SK-N-SH treated with all-trans-retinoic acid at 6 μM for 48 hours (cell line): ENCODE results near the gene NEU2.

Source experiments
- ATAC-seq: fragments of 200-7000 bp; cut with Tn5 transposase; 3 replicates; pipeline ENCODE4 v1.9.1; 2020; ENCODE audit warnings: mild to moderate bottlenecking, moderate library complexity
- BACH2 ChIP-seq: fragments of 250-450 bp; sonication (Bioruptor Pico); IDR thresholded peaks from 2 replicates; pipeline ENCODE4 v1.9.0; 2021; ENCODE audit warnings: mild to moderate bottlenecking, borderline replicate concordance
- CSDC2 ChIP-seq: fragments of 250-450 bp; sonication (Bioruptor Pico); IDR thresholded peaks from 2 replicates; pipeline ENCODE4 v1.5.0; 2020; ENCODE audit warnings: mild to moderate bottlenecking, moderate library complexity
- ESRRG ChIP-seq: fragments of 250-450 bp; sonication (Bioruptor Pico); IDR thresholded peaks from 2 replicates; pipeline ENCODE4 v1.6.1; 2021; ENCODE audit warnings: mild to moderate bottlenecking
- GLIS3 ChIP-seq: fragments of 250-450 bp; sonication (Bioruptor Pico); IDR thresholded peaks from 2 replicates; pipeline ENCODE4 v1.5.0; 2020; ENCODE audit warnings: mild to moderate bottlenecking, moderate library complexity
- ISL1 ChIP-seq: fragments of 250-450 bp; sonication (Bioruptor Pico); IDR thresholded peaks from 2 replicates; pipeline ENCODE4 v2.1.2; 2022; ENCODE audit warnings: mild to moderate bottlenecking, moderate library complexity
- OSR1 ChIP-seq: fragments of 250-450 bp; sonication (Bioruptor Pico); IDR thresholded peaks from 2 replicates; pipeline ENCODE4 v1.8.0; 2022; ENCODE audit warnings: moderate library complexity, mild to moderate bottlenecking, inconsistent platforms
- PPARA ChIP-seq: fragments of 250-450 bp; sonication (Bioruptor Pico); IDR thresholded peaks from 2 replicates; pipeline ENCODE4 v1.5.0; 2020; ENCODE audit warnings: mild to moderate bottlenecking, borderline replicate concordance
- RARB ChIP-seq: fragments of 250-450 bp; sonication (Bioruptor Pico); IDR thresholded peaks from 2 replicates; pipeline ENCODE4 v1.8.0; 2021; ENCODE audit warnings: mild to moderate bottlenecking, moderate library complexity
- TOX ChIP-seq: fragments of 250-450 bp; sonication (Bioruptor Pico); IDR thresholded peaks from 2 replicates; pipeline ENCODE4 v1.8.0; 2021; ENCODE audit warnings: mild to moderate bottlenecking, moderate library complexity, borderline replicate concordance
- ZC3H10 ChIP-seq: fragments of 250-450 bp; sonication (Bioruptor Pico); IDR thresholded peaks from 2 replicates; pipeline ENCODE4 v1.5.1; 2021; ENCODE audit warnings: mild to moderate bottlenecking, moderate library complexity
- ZFP3 ChIP-seq: fragments of 250-450 bp; sonication (Bioruptor Pico); IDR thresholded peaks from 2 replicates; pipeline ENCODE4 v1.5.0; 2020; ENCODE audit warnings: mild to moderate bottlenecking, moderate library complexity
- ZFP30 ChIP-seq: fragments of 450-650 bp; formaldehyde crosslinking; IDR thresholded peaks from 2 replicates; pipeline ENCODE4 v1.5.0; 2022; ENCODE audit warnings: mild to moderate bottlenecking, moderate library complexity
- ZNF70 ChIP-seq: fragments of 450-650 bp; formaldehyde crosslinking; IDR thresholded peaks from 2 replicates; pipeline ENCODE4 v1.5.0; 2020; ENCODE audit warnings: mild to moderate bottlenecking, moderate library complexity
- TF ChIP-seq, protein P1 (sequence below): fragments of 250-450 bp; sonication (Bioruptor Pico); IDR thresholded peaks from 2 replicates; pipeline ENCODE4 v1.8.0; 2021; ENCODE audit warnings: low read depth, mild to moderate bottlenecking, moderate library complexity, borderline replicate concordance
- TF ChIP-seq, protein P2 (sequence below): fragments of 250-450 bp; sonication (Bioruptor Pico); IDR thresholded peaks from 2 replicates; pipeline ENCODE4 v1.5.1; 2020; ENCODE audit warnings: low read depth, mild to moderate bottlenecking, moderate library complexity
- TF ChIP-seq, protein P3 (sequence below): fragments of 250-450 bp; sonication (Bioruptor Pico); IDR thresholded peaks from 2 replicates; pipeline ENCODE4 v1.5.0; 2020; ENCODE audit warnings: mild to moderate bottlenecking, moderate library complexity
- TF ChIP-seq, protein P4 (sequence below): fragments of 250-450 bp; sonication (Bioruptor Pico); IDR thresholded peaks from 2 replicates; pipeline ENCODE4 v1.5.1; 2021; ENCODE audit warnings: mild to moderate bottlenecking, moderate library complexity
- TF ChIP-seq, protein P5 (sequence below): fragments of 250-450 bp; sonication (Bioruptor Pico); IDR thresholded peaks from 2 replicates; pipeline ENCODE4 v1.8.0; 2020; ENCODE audit warnings: mild to moderate bottlenecking, moderate library complexity, borderline replicate concordance

NEU2 gene

DNA sequence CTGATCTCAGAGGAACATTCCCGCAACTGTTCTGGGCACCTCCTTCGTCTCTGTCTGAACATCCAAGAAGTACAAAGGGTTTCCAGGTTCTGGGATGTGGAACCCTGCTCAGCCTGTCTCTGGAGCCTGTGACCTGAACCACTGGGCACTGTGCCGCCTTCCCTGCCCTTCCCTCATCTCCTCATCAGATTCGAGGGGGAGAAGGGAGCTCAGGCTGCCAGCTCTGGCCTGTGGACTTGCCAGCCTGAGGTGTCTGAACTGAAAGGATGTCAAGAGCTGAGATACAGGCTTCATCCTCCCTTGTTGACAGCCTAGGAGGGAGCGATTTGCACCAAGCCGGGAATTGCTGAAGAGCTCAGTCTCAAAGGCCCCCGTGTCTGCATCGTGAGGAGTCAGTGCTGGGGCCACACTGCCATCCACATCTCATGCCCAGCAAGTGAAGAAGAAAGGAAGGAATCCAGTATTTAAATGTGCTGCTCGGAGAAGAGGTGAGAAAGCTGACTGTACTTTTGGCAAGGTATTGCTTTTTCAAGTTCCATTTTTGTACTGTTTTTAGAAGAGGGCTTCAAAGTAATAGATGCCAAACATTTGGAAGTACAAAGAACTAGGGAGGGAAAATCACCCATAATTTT is 12.6 kb downstream of the NEU2 start:
- no peak for TF ChIP-seq ZC3H10
- TF ChIP-seq, protein P1, sequence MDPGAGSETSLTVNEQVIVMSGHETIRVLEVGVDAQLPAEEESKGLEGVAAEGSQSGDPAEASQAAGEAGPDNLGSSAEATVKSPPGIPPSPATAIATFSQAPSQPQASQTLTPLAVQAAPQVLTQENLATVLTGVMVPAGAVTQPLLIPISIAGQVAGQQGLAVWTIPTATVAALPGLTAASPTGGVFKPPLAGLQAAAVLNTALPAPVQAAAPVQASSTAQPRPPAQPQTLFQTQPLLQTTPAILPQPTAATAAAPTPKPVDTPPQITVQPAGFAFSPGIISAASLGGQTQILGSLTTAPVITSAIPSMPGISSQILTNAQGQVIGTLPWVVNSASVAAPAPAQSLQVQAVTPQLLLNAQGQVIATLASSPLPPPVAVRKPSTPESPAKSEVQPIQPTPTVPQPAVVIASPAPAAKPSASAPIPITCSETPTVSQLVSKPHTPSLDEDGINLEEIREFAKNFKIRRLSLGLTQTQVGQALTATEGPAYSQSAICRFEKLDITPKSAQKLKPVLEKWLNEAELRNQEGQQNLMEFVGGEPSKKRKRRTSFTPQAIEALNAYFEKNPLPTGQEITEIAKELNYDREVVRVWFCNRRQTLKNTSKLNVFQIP (CRISPR knock-in tag) = no peak
- TF ChIP-seq OSR1 (CRISPR knock-in tag) = no peak
- no peak for TF ChIP-seq CSDC2
- TF ChIP-seq ZFP3 (CRISPR knock-in tag) = no peak
- TF ChIP-seq, protein P2, sequence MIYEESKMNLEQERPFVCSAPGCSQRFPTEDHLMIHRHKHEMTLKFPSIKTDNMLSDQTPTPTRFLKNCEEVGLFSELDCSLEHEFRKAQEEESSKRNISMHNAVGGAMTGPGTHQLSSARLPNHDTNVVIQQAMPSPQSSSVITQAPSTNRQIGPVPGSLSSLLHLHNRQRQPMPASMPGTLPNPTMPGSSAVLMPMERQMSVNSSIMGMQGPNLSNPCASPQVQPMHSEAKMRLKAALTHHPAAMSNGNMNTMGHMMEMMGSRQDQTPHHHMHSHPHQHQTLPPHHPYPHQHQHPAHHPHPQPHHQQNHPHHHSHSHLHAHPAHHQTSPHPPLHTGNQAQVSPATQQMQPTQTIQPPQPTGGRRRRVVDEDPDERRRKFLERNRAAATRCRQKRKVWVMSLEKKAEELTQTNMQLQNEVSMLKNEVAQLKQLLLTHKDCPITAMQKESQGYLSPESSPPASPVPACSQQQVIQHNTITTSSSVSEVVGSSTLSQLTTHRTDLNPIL = no peak
- no peak for TF ChIP-seq ZFP30 (CRISPR knock-in tag)
- ATAC-seq = no peak

DNA sequence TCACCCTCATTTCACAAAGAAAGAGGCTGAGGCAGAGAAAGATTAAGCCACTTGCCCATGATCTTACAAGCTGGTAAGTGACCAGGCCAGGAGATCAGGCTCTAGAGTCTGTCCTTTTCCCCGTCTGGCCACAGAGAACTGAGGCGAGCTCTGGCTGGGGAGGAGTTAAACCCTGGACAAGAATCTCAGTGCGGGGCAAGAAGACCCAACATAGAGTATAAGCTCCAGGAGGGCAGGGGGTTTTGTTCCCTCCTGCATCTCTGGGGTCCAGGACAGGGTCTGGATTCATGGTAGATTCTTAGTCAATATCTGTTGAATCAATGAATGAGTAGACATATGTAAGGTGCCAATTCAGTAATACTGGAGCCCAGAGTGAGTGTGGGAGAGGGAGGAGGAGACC is 14.7 kb downstream of the NEU2 start:
- TF ChIP-seq, protein P2 = no peak
- TF ChIP-seq, protein P3, sequence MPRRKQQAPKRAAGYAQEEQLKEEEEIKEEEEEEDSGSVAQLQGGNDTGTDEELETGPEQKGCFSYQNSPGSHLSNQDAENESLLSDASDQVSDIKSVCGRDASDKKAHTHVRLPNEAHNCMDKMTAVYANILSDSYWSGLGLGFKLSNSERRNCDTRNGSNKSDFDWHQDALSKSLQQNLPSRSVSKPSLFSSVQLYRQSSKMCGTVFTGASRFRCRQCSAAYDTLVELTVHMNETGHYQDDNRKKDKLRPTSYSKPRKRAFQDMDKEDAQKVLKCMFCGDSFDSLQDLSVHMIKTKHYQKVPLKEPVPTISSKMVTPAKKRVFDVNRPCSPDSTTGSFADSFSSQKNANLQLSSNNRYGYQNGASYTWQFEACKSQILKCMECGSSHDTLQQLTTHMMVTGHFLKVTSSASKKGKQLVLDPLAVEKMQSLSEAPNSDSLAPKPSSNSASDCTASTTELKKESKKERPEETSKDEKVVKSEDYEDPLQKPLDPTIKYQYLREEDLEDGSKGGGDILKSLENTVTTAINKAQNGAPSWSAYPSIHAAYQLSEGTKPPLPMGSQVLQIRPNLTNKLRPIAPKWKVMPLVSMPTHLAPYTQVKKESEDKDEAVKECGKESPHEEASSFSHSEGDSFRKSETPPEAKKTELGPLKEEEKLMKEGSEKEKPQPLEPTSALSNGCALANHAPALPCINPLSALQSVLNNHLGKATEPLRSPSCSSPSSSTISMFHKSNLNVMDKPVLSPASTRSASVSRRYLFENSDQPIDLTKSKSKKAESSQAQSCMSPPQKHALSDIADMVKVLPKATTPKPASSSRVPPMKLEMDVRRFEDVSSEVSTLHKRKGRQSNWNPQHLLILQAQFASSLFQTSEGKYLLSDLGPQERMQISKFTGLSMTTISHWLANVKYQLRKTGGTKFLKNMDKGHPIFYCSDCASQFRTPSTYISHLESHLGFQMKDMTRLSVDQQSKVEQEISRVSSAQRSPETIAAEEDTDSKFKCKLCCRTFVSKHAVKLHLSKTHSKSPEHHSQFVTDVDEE = no peak
- TF ChIP-seq GLIS3 (CRISPR knock-in tag) = no peak
- no peak for TF ChIP-seq RARB
- no peak for TF ChIP-seq ISL1 (CRISPR knock-in tag)
- TF ChIP-seq BACH2 (CRISPR knock-in tag) = no peak
- TF ChIP-seq, protein P1 (CRISPR knock-in tag) = no peak
- no peak for TF ChIP-seq PPARA (CRISPR knock-in tag)
- TF ChIP-seq ESRRG (CRISPR knock-in tag) = no peak
- TF ChIP-seq ZFP30 (CRISPR knock-in tag) = no peak
- TF ChIP-seq, protein P4, sequence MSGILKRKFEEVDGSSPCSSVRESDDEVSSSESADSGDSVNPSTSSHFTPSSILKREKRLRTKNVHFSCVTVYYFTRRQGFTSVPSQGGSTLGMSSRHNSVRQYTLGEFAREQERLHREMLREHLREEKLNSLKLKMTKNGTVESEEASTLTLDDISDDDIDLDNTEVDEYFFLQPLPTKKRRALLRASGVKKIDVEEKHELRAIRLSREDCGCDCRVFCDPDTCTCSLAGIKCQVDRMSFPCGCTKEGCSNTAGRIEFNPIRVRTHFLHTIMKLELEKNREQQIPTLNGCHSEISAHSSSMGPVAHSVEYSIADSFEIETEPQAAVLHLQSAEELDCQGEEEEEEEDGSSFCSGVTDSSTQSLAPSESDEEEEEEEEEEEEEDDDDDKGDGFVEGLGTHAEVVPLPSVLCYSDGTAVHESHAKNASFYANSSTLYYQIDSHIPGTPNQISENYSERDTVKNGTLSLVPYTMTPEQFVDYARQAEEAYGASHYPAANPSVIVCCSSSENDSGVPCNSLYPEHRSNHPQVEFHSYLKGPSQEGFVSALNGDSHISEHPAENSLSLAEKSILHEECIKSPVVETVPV (CRISPR knock-in tag) = no peak
- TF ChIP-seq, protein P5, sequence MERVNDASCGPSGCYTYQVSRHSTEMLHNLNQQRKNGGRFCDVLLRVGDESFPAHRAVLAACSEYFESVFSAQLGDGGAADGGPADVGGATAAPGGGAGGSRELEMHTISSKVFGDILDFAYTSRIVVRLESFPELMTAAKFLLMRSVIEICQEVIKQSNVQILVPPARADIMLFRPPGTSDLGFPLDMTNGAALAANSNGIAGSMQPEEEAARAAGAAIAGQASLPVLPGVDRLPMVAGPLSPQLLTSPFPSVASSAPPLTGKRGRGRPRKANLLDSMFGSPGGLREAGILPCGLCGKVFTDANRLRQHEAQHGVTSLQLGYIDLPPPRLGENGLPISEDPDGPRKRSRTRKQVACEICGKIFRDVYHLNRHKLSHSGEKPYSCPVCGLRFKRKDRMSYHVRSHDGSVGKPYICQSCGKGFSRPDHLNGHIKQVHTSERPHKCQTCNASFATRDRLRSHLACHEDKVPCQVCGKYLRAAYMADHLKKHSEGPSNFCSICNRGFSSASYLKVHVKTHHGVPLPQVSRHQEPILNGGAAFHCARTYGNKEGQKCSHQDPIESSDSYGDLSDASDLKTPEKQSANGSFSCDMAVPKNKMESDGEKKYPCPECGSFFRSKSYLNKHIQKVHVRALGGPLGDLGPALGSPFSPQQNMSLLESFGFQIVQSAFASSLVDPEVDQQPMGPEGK (CRISPR knock-in tag) = no peak
- no peak for TF ChIP-seq ZFP3 (CRISPR knock-in tag)
- TF ChIP-seq CSDC2 = no peak
- TF ChIP-seq TOX (CRISPR knock-in tag) = no peak
- TF ChIP-seq ZNF70 (CRISPR knock-in tag) = no peak
- ATAC-seq = no peak
